ENCODE measurements around the gene PHACTR3.

Gene PHACTR3

DNA sequence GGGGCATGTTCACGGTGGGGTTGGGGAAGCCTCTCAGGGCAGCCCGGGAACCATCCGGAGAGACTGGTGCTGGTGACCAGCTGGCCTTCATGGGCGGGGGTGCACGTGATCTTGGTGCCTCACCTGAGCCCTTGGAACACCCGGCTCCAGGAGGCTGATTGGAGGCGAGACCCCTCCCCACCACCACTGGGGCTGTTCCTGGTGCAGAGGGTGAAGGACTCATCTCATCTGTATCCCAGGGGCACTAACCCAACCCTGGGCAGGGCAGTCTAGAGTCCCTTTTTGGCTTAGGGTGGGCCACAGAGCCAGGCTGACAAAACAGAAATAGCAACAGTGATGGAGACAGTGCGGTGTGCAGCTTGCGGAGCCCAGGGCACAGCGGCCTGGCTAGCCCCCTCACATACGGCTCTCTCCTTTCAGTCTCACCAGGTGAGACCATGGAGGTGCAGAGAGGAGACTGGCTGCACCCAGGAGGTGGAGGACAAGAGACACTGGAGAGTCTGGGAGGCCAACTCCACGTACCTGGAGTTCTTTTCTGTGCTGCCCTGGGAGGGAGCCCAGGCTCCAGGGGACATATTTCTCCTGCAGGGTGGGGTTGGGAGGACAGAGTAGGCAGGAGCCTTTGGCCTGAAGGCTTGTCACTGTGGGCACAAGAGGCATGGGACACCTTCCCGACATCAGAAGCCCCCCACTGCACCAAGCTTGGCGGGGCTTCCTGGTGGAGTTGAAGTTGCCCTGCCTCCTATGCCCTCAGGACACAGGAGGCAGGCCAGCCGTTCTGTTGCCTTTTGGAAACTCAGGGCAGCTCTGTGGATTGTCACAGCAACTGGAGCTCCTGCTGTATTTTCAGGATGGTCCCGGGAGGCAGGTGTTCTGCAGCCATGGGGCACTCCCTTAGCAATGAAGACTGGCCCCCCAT lies 223.1 kb downstream of the PHACTR3 start:
- TF ChIP-seq, protein P1, sequence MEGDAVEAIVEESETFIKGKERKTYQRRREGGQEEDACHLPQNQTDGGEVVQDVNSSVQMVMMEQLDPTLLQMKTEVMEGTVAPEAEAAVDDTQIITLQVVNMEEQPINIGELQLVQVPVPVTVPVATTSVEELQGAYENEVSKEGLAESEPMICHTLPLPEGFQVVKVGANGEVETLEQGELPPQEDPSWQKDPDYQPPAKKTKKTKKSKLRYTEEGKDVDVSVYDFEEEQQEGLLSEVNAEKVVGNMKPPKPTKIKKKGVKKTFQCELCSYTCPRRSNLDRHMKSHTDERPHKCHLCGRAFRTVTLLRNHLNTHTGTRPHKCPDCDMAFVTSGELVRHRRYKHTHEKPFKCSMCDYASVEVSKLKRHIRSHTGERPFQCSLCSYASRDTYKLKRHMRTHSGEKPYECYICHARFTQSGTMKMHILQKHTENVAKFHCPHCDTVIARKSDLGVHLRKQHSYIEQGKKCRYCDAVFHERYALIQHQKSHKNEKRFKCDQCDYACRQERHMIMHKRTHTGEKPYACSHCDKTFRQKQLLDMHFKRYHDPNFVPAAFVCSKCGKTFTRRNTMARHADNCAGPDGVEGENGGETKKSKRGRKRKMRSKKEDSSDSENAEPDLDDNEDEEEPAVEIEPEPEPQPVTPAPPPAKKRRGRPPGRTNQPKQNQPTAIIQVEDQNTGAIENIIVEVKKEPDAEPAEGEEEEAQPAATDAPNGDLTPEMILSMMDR (IDR thresholded peaks at IDR 0.05) = no peak

DNA sequence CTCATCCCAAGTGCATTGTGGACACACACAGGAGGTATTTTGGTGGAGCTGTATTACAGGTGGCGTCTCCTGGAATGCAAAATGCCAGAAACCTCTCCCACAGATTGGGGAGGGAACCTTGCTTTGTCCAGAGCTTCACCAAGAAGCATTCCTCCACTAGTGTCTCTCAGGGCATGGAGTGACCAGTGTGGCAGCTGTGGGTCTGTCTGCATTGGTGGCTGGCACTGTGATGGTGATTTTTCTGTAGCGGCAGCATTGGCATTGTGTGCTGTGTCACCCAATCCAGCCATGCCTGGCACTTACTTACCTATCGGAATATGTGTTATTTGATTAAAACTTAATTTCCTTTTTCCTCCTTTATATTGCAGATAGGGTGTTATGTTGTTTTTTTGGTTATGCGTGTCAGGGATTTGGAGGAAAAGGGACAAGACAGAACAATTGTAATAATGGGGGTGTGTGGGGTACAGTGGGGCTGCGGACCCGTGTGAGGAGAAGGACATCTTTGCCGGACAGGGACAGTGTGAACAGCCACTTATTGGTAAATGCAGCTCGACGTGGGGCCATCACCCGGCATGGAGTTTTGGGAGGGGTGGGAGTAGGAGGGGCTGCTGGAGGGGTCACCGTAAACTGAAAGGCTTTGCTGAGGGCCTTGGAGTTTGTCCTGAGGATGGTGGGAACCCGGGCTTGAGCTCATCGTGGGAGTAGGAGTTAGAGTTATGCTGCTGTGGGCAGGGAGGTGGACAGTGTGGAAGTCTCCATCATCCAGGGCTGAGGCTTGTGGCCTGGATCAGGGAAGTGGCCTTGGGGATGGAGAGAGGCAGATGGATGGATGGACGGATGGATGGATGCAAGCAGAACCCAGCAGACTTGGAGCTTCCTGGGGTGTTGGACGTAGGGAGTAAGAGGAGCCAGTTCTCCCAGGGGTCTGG lies 224.0 kb downstream of the PHACTR3 start:
- TF ChIP-seq, protein P1 (IDR thresholded peaks at IDR 0.05) = no peak

GRCh38 chr20:59829054-59829785 lies 224.9 kb downstream of the PHACTR3 start:
- TF ChIP-seq, protein P1 (IDR thresholded peaks at IDR 0.05) = no peak

DNA sequence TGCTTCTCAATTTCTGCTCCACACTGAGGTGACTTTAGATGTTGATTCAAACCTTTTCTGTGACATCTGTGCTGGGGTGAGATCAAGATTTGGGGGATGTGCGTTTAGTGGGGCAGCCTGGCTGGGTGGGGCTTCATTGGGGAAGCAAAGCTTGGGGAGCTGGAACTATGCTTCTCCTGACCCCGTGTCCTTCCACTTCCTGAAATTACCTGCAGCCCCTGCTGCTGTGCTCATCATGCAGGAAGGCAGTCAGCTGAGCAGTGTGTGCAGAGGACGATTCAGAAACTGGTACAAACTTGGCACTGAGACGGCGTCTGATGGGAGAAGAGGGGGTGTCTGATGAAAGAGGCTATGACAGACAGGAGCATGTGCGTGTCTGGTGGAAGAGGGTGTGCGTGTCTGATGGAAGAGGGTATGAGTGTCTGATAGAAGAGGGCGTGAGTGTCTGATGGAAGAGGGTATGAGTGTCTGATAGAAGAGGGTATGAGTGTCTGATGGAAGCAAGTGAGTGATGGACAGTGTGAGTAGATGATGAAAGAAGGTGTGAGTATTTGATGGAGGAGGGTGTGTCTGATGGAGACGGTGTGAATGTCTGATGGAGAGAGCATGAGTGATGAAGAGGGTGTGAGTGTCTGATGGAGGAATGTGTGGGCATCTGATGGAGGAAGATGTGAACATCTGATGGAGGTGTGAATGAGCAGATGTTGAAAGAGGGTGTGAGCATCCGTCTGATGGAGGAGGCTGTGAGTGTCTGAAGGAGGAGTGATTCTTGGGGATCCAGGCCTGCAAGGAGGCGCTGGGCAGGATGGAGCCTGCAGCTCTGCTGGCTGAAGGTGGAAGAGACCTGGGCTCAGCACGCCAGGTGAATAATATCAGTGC lies 225.7 kb downstream of the PHACTR3 start:
- TF ChIP-seq, protein P1 (IDR thresholded peaks at IDR 0.05) = no peak

- TF ChIP-seq, protein P1 (IDR thresholded peaks at IDR 0.05) = no peak
Observed at GRCh38 chr20:59830665-59831023, 226.3 kb downstream of the PHACTR3 start.

GRCh38 chr20:59831024-59831915 lies 226.9 kb downstream of the PHACTR3 start:
- TF ChIP-seq, protein P1 (IDR thresholded peaks at IDR 0.05) = no peak

Data from LNCAP (cell line).